Measurements from ENCODE around the gene MDH1B.
"Not testable (repeated sequence)": the region's sequence is repeated elsewhere in the genome, so short reads cannot be mapped to it uniquely, and the experiment has no call there.

MDH1B gene

GRCh38 chr2:206765242-206766056 is at the start of gene MDH1B, which contains the start of gene FASTKD2:
Gene MDH1B (minus strand): TSS chr2:206765328. CDS start chr2:206765271, 57 bp downstream.
Gene FASTKD2 (plus strand): TSS chr2:206765606. CDS start chr2:206766694, 1,088 bp downstream.
- peak; percentile 82 for DNase-seq

- DNase-seq = no peak
These were observed 49.4 kb upstream of the MDH1B start for GRCh38 chr2:206814498-206814897.

GRCh38 chr2:206812471-206812870 is 47.3 kb upstream of the MDH1B start:
- DNase-seq = not testable (repeated sequence)

GRCh38 chr2:206807624-206808023 is 42.5 kb upstream of the MDH1B start:
- DNase-seq = not testable (repeated sequence)

- no peak for DNase-seq
These were observed 40.9 kb upstream of the MDH1B start for GRCh38 chr2:206805887-206806607.

GRCh38 chr2:206804326-206804725 is 39.2 kb upstream of the MDH1B start:
- no peak for DNase-seq

- DNase-seq = no peak
These were observed 37.8 kb upstream of the MDH1B start for GRCh38 chr2:206802654-206803514.

- DNase-seq = no peak
These were observed 36.5 kb upstream of the MDH1B start for GRCh38 chr2:206801418-206802189.

- DNase-seq = peak; percentile 8
These were observed 35.6 kb upstream of the MDH1B start for GRCh38 chr2:206800506-206801417.

GRCh38 chr2:206799083-206799482 is 34.0 kb upstream of the MDH1B start:
- DNase-seq = no peak

GRCh38 chr2:206798000-206798399 is 32.9 kb upstream of the MDH1B start:
- no peak for DNase-seq

GRCh38 chr2:206797376-206797775 is 32.2 kb upstream of the MDH1B start:
- DNase-seq = no peak

- no peak for DNase-seq
These were observed 27.5 kb upstream of the MDH1B start for GRCh38 chr2:206792645-206793044.

GRCh38 chr2:206790311-206790935 is 25.3 kb upstream of the MDH1B start:
- DNase-seq = no peak

- no peak for DNase-seq
These were observed 19.6 kb upstream of the MDH1B start for GRCh38 chr2:206784559-206785353.

- DNase-seq = no peak
These were observed 18.6 kb upstream of the MDH1B start for GRCh38 chr2:206783718-206784117.

- DNase-seq = no peak
These were observed 15.5 kb upstream of the MDH1B start for GRCh38 chr2:206780671-206781070.

GRCh38 chr2:206776432-206776831 is 11.3 kb upstream of the MDH1B start:
- no peak for DNase-seq

- no peak for DNase-seq
These were observed 9.7 kb upstream of the MDH1B start for GRCh38 chr2:206774871-206775270.

All from GOT3 (cell line).